Measurements from ENCODE around the gene PLEK2. TPM values are rescaled to one million over a fixed set of nuclear protein-coding genes. Genes with fewer than 3 reads are reported as not detected.

The PLEK2 gene
- total and polyA plus RNA-seq, 2 of the 13 experiments (the other 11 are each of a cell fraction or from before 2014, with no cell fraction given): 0.26 to 1.5 TPM

DNA sequence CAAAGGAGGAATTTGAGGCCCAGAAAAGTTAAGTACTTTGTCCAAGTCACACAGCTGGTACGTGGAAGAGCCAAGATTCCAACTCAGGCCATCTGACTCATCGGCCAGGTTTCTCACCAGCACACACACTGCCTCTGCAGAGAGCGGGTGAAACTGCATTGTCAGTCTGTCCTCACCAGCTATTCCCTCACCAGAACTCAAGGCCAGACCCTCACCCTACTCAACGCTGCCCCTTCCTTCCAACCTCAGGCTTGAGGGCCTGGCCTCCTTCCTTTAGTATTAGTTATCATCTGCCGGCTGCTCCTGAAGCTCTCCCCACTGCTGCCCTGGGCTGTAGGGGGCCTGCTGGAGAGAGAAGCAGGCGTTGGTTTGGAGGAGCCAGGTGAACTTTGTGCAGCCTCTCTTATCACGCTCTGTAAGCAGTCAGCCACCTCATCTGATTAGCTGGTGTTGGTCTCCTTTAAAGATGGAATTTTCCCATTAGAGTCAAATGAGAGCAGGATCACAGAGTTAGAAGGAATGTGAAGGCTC lies 16.6 kb upstream of the PLEK2 start (continued):
- TF ChIP-seq ZNF441 (CRISPR knock-in tag; IDR thresholded peaks at IDR 0.05; ENCODE audit: borderline replicate concordance) (no peak), MEIS2 (CRISPR knock-in tag; IDR thresholded peaks at IDR 0.05) (no peak; the same call in 1 of the 2 replicates)
- TF ChIP-seq, protein P1, sequence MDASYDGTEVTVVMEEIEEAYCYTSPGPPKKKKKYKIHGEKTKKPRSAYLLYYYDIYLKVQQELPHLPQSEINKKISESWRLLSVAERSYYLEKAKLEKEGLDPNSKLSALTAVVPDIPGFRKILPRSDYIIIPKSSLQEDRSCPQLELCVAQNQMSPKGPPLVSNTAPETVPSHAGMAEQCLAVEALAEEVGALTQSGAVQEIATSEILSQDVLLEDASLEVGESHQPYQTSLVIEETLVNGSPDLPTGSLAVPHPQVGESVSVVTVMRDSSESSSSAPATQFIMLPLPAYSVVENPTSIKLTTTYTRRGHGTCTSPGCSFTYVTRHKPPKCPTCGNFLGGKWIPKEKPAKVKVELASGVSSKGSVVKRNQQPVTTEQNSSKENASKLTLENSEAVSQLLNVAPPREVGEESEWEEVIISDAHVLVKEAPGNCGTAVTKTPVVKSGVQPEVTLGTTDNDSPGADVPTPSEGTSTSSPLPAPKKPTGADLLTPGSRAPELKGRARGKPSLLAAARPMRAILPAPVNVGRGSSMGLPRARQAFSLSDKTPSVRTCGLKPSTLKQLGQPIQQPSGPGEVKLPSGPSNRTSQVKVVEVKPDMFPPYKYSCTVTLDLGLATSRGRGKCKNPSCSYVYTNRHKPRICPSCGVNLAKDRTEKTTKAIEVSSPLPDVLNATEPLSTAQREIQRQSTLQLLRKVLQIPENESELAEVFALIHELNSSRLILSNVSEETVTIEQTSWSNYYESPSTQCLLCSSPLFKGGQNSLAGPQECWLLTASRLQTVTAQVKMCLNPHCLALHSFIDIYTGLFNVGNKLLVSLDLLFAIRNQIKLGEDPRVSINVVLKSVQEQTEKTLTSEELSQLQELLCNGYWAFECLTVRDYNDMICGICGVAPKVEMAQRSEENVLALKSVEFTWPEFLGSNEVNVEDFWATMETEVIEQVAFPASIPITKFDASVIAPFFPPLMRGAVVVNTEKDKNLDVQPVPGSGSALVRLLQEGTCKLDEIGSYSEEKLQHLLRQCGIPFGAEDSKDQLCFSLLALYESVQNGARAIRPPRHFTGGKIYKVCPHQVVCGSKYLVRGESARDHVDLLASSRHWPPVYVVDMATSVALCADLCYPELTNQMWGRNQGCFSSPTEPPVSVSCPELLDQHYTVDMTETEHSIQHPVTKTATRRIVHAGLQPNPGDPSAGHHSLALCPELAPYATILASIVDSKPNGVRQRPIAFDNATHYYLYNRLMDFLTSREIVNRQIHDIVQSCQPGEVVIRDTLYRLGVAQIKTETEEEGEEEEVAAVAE (CRISPR knock-in tag; IDR thresholded peaks at IDR 0.05; ENCODE audit: borderline replicate concordance): no peak

- BruUV-seq (replicated peaks): no TSS peak
- ATAC-seq (peak; percentile 82), FAIRE-seq (peak; percentile 75), DNase-seq (ENCODE audit: low spot score) (peak; percentile 76)
- peak overlapping the region; percentile 71 for H3K4me2 ChIP-seq (ENCODE audit: low read depth, low read length)
- no peak overlapping the region for H3K27ac ChIP-seq (ENCODE audit: extremely low read length, insufficient read depth, low read length)
- H3K36me3 ChIP-seq (replicated peaks in 1 of 2; ENCODE audit: control insufficient read depth in 1 of 2, insufficient read depth in 2 of 2, low read length in 2 of 2): no peaks in the 10 kb centered on the region
- H3K9ac ChIP-seq (ENCODE audit: insufficient read depth, low read depth, low read length): no peak overlapping the region
- ChIA-PET POLR2A (interaction anchor here (1.3 to 2.1 kb wide), 2 partner anchors 41 to 144 kb away, joined by 3 to 9 read pairs; no protein-coding TSS in a partner anchor), CTCF (ENCODE audit: low intra/inter-chr PET ratio, low total read pairs) (interaction anchor here (1.3 to 3.8 kb wide), 3 partner anchors 144 to 277 kb away, joined by 3 to 22 read pairs (median 3); no protein-coding TSS in a partner anchor)
- no peak overlapping the region for H2AFZ ChIP-seq (ENCODE audit: low read length)
- H3K9me3 ChIP-seq (ENCODE audit: low read length): no peaks in the 10 kb centered on the region
- in situ Hi-C loops (cut with HindIII; ENCODE audit: extremely low pct_ligation_motif_present, low pct_unique_long_range_greater_than_20kb) (no loop called here), intact Hi-C loops (cut with micrococcal nuclease; ENCODE audit: unreplicated experiment) (loop anchor here (1.0 to 10.0 kb wide), 4 partner anchors 100 to 278 kb away; partner anchors contain the start of gene RDH12)
- H3K79me2 ChIP-seq (ENCODE audit: insufficient read depth, low read length): no peaks in the 10 kb centered on the region
- 50% methylated on average over 14 of the region's 30 CpGs for WGBS (ENCODE audit: low lambda C conversion rate)
- H4K20me1 ChIP-seq (ENCODE audit: insufficient read depth, low read length): no peaks in the 10 kb centered on the region
- H3K4me1 ChIP-seq (ENCODE audit: insufficient read depth, low read length): peaks cover 32% of the 10 kb centered on the region
- peaks cover 0 to 6% of the 10 kb centered on the region in 2 experiments; a peak in 2 of 5 replicates for H3K27me3 ChIP-seq (ENCODE audit: control insufficient read depth in 1 of 2, insufficient read depth in 2 of 2, low read length in 2 of 2)
- H3K4me3 ChIP-seq (replicated peaks in 1 of 3; ENCODE audit: insufficient read depth in 1 of 3, low read depth in 2 of 3, low read length in 3 of 3): peak overlapping the region in 1 of 3 experiments; percentile 41; a peak in 1 of 6 replicates
- peak; percentile 37 to 50; a peak in 1 of 4 replicates for TF ChIP-seq HMGXB4 (CRISPR knock-in tag; IDR thresholded peaks at IDR 0.05; ENCODE audit: borderline replicate concordance in 1 of 2, low read depth in 1 of 2)
- TF ChIP-seq ZNF749 (CRISPR knock-in tag; IDR thresholded peaks at IDR 0.05; ENCODE audit: borderline replicate concordance): no peak
- 0 out of 2 replicates have a peak, but pooled peaks have one; percentile 33 for TF ChIP-seq SMAD3 (CRISPR knock-in tag; IDR thresholded peaks at IDR 0.05)
- TF ChIP-seq ZNF501 (CRISPR knock-in tag; IDR thresholded peaks at IDR 0.05): 0 out of 2 replicates have a peak, but pooled peaks have one; percentile 34
- 0 out of 2 replicates have a peak, but pooled peaks have one; percentile 25 for TF ChIP-seq ZBTB7B (CRISPR knock-in tag; IDR thresholded peaks at IDR 0.05)
- no peak for TF ChIP-seq TMF1 (CRISPR knock-in tag; IDR thresholded peaks at IDR 0.05; ENCODE audit: low read depth)
- no peak for TF ChIP-seq MAZ (IDR thresholded peaks at IDR 0.05; ENCODE audit: borderline replicate concordance, low read depth, low read length)
- 0 out of 2 replicates have a peak, but pooled peaks have one; percentile 36 for TF ChIP-seq MAZ (CRISPR knock-in tag; IDR thresholded peaks at IDR 0.05; ENCODE audit: low read depth)
- TF ChIP-seq, protein P2, sequence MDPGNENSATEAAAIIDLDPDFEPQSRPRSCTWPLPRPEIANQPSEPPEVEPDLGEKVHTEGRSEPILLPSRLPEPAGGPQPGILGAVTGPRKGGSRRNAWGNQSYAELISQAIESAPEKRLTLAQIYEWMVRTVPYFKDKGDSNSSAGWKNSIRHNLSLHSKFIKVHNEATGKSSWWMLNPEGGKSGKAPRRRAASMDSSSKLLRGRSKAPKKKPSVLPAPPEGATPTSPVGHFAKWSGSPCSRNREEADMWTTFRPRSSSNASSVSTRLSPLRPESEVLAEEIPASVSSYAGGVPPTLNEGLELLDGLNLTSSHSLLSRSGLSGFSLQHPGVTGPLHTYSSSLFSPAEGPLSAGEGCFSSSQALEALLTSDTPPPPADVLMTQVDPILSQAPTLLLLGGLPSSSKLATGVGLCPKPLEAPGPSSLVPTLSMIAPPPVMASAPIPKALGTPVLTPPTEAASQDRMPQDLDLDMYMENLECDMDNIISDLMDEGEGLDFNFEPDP (CRISPR knock-in tag; conservative IDR thresholded peaks at IDR 0.05): 0 out of 2 replicates have a peak, but pooled peaks have one; percentile 16
Measured at GRCh38 chr14:67426983-67427606, 15.1 kb upstream of the PLEK2 start.
